HG03469 (cell line): ENCODE measurements around the gene PGRMC2.

Source experiments
- ATAC-seq: cut with Tn5 transposase; IDR thresholded peaks from one replicate; pipeline ENCODE4 v1.9.1; 2021; ENCODE audit warnings: mild to moderate bottlenecking, moderate library complexity, moderate number of reproducible peaks; ENCODE audit not compliant: unreplicated experiment

The PGRMC2 gene

DNA sequence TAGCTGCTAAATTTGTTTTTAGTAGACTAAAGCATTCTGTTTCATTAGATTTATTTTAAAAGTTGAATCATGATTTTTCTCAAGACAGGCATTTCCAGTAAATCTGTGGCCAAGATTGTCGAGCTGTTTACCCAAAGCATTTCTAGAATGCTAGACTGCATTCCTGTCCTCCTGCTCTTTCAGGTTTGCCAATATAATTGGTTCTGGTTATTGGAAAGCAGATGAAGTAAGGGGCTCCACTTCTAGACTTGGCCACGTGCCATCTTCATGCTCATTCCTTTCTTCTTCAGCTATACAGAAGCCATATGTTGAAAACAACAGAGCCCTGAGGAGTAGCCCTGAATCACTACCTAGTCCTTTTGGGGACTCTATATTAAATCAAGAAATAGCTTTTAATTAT, 62.5 kb downstream of the PGRMC2 start:
- no peak for ATAC-seq

GRCh38 chr4:128221586-128221985, 66.0 kb downstream of the PGRMC2 start:
- no peak for ATAC-seq

GRCh38 chr4:128220286-128221235, 67.1 kb downstream of the PGRMC2 start:
- ATAC-seq, result no peak
